Activated naive CD4-positive, alpha-beta T cell treated with anti-CD3 and anti-CD28 coated beads, Interleukin-2, amount 50 U/mL, for 16 hours (primary cell): ENCODE data around the gene HSP90AB1.

Experiments used
- DNase-seq: peaks from one replicate; pipeline ENCODE4 v3.0.0-alpha.2; 2020

The HSP90AB1 gene

DNA sequence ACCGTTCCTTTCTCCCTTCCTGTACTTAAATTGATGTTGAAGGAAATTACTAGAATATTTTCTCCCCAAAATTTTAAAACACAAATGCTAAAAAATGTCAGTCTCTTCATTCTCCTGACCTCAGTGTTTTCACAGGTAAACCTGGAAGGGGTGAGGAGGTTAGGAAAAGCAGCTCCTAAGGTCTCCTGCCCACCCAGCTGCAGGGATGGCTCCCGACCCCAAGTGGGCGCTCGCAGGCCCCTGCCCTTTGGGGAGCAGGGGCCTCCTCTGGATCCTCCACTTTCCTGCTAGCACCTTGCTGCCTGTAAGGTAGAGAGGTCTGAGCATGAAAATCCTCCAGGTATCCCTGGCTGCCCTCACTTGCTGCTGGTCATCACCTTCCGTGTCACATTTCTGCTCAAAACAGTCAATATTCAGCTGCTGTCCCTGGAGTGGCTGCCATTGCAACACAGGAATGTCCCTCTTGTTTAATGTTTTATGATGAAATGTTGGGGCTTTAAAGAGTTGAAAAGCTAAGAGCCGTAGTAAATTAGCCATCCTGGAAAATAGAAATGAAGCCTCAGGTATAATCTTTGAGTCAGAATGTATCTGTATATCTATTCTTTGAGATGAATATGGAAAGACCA is 10.9 kb upstream of the HSP90AB1 start:
- no peak for DNase-seq

DNA sequence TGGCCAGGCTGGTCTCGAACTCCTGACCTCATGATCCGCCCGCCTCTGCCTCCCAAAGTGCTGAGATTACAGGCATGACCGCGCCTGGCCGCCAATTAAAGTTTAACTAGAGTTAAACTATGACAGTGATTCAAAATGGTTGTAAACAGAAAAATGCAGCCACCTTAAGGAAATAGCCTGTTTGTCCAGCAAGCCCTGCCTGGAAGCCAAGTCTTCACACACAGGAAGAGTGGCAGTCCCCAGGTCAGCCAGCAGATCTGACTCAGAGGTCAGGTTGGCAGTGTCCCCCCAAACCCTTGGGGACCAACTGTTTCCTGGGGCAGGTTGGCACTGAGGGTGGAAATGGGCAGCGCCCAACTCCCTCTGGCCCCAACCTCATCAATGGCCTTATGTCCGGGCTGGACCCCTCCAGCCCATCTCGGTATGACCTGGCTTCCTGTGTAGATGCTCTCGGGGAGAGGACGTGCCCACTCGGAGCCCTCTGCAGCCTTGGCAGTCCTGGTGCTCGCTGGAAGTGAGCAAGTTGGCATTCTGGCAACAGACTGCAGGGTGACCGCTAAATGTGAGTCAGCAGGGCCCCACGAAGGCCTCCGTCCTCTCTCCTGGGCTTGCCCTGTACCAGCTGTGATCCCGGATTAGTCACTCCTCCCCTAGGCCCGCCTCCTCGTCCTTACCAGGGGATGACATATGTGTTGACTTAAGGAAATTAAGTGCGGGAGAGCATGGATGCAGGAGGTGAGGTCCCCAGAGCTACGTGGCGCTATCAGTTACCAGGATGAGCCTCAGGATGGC is 9.7 kb upstream of the HSP90AB1 start:
- DNase-seq = peak; percentile 51

DNA sequence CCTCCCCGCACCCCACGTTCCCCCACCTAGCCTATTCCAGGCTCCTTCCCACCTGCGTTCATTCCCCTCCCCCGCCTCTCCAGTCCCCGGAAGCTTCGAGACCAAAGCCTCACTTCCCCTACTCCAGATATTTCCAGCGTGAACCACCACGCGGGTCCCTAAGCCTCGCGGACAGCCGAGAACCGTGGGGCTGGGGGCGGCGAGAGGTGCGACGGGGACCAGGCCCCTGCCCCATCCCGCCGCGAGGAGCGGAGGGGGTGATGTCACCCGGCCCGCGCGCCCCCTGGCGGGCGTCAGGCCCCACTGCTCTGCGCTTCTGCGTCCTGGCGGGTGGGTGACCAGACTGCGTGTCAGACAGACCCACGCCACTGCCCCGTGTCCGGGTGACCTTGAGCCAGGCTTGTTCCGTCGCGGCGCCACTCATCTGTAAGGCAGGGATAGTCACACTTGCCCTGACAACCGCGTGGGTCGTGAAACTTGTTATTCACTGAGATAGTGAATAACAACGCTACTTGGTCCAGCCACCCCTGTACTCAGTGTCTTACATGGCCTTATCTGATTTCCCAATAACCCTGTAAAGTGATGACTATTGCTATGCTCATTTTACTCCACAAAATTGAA is 9.0 kb upstream of the HSP90AB1 start:
- DNase-seq = peak; percentile 80

- DNase-seq = no peak
Observed at GRCh38 chr6:44238687-44239350, 8.1 kb upstream of the HSP90AB1 start.

DNA sequence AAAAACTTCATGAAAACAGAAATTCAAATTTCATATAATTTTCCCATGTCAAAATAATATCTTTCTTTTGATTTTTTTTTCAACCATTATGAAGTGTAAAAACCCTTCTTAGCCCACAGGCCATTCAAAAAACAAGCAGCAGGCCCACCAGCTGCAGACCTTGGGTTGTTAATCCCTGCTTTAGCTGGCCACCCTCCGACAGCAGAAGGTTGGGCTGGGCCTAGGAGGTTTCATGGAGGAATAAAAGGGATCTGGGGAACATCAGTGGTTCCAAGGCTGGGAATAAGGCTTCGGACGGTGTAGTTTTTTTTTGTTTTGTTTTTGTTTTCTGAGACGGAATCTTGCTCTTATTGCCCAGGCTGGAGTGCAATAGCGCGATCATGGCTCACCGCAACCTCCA is 3.6 kb upstream of the HSP90AB1 start:
- no peak for DNase-seq

DNA sequence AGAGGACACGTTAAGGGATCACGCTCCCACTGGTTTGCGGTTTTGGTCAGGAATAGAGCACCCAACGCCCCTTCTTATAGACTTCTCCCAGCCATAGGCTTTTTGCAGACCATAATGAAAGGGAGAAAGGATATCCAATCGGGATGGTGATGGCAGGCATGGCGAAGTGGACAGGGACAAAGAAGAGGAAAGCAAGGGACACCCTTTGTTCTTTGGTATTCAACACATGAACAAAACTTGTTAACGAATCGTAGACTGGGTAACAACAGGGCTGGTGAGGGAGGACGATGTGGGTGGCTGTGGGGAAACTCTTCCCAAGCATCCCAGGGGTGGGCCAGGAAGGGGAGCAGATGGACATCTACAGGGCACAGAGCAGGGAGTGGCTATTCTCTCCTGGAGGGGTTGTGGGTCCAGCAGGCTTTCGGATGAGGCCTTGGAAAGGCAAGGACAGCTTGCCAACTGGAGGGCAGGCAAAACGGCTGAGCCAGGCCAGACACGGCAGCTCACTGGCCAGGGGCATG is 1.4 kb upstream of the HSP90AB1 start:
- no peak for DNase-seq

GRCh38 chr6:44245912-44246662 is 814 bp upstream of the HSP90AB1 start:
- DNase-seq = peak; percentile 89

DNA sequence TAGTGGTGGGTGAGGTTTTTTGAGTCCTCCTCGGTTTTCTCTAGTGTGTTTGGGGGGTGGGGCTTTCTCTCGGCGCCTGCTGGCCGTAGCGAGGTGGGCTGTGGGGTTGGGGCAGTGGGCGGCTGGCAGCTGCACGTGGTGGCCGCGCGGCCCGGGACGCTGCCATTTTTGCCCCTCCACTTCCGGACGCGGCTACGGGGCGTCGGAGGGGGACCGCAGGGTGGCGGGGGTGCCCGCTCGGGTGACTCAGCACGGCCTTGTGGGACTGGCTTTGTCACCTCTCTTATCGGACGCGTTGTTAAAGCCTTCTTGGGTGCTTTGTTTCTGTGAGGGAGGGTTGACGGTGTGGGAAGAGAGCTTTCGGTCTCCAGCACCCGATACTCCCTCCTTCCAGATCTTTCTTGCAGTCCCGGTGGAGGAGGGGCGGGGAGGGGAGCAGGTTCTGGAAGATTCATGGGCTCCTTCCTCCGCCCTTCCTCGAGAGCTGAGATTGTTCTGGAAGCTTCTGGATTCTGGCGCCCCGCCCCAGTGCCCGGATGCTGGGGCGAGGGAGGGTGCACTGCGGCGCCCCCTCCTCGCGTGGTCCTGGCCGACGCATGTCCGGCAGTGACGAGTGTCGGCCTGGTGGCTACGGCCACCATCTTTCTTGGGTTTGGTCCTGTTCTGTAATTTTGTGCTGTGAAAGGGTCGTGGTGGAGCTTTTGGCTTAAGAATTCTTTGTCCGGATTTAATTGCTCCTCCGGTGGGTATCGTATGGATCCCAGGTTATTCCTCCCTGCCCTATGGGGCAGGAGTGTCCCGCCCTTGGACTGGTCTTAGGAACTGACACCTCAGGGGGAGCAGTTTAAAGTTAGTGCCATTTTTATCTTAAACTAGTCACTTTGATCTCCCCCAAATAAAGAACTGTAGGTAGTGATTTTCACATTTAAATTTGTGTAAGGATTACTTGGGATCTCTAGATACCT is 719 bp downstream of the HSP90AB1 start:
- DNase-seq = peak; percentile 89

DNA sequence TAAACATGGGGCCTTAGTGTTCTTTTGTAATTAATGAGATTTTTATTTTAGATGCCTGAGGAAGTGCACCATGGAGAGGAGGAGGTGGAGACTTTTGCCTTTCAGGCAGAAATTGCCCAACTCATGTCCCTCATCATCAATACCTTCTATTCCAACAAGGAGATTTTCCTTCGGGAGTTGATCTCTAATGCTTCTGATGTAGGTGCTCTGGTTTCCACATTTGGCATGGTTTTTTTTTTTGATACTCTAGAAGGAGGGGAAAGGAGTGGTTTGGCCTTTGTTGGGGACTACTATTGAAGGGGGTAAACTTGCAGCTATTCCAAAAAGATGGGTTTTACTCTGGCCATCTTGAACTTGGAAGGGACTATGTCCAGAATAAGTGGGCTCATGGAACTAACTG is 1.7 kb downstream of the HSP90AB1 start:
- no peak for DNase-seq

DNA sequence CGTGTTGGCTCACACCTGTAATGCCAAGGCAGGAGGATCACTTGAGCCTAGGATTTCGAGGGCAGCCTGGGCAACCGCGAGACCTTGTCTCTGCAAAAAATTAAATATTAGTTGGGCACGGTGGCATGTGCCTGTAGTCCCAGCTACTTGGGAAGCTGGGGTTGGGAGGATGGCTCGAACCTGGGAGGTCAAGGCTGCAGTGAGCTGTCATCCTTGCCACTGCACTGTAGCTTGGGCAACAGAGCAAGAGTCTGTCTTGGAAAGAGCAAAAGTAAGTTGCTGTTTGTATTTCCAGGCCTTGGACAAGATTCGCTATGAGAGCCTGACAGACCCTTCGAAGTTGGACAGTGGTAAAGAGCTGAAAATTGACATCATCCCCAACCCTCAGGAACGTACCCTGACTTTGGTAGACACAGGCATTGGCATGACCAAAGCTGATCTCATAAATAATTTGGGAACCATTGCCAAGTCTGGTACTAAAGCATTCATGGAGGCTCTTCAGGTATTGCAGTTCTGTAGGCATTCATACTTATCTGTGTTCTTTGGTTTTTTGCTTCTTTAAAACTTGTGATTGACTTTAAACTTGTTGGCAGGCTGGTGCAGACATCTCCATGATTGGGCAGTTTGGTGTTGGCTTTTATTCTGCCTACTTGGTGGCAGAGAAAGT is 2.3 kb downstream of the HSP90AB1 start:
- DNase-seq = no peak

DNA sequence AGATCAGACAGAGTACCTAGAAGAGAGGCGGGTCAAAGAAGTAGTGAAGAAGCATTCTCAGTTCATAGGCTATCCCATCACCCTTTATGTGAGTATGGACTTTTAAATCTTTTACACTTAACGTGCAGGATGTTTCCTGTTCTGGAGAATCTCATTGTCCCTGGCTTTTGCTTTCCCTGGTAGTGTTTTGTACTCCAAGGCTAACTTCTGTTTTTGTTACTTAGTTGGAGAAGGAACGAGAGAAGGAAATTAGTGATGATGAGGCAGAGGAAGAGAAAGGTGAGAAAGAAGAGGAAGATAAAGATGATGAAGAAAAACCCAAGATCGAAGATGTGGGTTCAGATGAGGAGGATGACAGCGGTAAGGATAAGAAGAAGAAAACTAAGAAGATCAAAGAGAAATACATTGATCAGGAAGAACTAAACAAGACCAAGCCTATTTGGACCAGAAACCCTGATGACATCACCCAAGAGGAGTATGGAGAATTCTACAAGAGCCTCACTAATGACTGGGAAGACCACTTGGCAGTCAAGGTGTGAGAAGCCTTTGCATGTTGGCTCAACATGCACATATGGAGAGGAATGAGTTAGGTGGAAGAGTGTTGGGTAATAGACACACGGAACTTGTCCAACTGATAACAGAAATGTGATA is 3.3 kb downstream of the HSP90AB1 start:
- no peak for DNase-seq

DNA sequence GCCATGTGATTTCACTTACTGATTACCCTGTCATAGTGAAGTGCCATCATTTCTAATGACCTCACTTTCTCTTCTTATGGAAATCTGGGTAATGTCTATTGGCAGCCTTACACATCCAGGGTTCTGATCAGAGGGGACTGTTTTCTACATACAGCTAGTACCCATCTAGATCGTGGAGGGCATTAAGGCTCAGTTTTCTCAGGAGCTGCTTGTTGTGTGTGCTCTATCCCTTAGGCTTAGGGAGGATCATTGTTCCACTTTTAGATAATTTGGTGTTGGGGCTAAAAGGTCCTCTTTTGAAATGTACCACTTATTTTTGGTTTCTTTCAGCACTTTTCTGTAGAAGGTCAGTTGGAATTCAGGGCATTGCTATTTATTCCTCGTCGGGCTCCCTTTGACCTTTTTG is 3.8 kb downstream of the HSP90AB1 start:
- DNase-seq = no peak

DNA sequence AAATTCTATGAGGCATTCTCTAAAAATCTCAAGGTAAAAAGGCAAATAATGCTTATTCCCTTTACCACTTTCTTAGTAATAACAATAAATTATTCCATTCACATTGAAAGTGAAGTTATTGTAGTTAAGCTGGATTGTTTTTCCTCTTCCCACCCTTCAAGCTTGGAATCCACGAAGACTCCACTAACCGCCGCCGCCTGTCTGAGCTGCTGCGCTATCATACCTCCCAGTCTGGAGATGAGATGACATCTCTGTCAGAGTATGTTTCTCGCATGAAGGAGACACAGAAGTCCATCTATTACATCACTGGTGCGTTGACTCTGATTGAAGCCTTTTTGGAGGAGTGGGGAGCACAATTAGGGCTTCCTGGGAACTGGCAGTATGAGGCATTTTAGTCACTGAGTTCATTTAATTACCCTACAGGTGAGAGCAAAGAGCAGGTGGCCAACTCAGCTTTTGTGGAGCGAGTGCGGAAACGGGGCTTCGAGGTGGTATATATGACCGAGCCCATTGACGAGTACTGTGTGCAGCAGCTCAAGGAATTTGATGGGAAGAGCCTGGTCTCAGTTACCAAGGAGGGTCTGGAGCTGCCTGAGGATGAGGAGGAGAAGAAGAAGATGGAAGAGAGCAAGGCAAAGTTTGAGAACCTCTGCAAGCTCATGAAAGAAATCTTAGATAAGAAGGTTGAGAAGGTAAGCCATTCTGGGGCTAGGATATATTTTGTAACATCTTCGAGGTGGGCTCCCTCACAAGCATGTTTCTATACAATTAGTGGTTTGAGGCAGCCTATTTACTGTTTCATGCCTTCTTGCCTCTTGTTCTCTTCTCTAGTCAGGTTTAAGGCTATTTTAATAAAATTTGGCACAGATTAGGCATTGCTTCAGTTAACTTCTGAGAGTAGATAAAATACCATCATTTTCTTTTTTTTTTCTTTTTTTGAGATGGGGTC is 4.9 kb downstream of the HSP90AB1 start:
- DNase-seq = no peak

DNA sequence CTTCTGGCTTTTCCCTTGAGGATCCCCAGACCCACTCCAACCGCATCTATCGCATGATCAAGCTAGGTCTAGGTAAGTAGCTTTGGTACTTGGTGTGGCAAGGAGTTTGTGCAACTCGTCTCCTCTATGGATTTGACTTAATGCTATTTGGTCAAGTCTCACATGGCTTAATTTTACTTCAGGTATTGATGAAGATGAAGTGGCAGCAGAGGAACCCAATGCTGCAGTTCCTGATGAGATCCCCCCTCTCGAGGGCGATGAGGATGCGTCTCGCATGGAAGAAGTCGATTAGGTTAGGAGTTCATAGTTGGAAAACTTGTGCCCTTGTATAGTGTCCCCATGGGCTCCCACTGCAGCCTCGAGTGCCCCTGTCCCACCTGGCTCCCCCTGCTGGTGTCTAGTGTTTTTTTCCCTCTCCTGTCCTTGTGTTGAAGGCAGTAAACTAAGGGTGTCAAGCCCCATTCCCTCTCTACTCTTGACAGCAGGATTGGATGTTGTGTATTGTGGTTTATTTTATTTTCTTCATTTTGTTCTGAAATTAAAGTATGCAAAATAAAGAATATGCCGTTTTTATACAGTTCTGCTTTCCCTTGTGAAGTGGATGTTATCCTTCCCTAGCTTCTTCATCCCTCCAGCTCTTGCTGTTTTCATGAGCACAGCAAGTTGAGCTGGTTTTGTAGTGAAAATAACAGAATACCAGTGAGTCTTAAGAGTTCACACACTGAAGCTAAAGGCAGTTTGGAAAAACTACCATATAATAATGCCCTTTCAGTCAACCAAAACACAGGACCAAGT is 6.6 kb downstream of the HSP90AB1 start:
- DNase-seq = peak; percentile 64

DNA sequence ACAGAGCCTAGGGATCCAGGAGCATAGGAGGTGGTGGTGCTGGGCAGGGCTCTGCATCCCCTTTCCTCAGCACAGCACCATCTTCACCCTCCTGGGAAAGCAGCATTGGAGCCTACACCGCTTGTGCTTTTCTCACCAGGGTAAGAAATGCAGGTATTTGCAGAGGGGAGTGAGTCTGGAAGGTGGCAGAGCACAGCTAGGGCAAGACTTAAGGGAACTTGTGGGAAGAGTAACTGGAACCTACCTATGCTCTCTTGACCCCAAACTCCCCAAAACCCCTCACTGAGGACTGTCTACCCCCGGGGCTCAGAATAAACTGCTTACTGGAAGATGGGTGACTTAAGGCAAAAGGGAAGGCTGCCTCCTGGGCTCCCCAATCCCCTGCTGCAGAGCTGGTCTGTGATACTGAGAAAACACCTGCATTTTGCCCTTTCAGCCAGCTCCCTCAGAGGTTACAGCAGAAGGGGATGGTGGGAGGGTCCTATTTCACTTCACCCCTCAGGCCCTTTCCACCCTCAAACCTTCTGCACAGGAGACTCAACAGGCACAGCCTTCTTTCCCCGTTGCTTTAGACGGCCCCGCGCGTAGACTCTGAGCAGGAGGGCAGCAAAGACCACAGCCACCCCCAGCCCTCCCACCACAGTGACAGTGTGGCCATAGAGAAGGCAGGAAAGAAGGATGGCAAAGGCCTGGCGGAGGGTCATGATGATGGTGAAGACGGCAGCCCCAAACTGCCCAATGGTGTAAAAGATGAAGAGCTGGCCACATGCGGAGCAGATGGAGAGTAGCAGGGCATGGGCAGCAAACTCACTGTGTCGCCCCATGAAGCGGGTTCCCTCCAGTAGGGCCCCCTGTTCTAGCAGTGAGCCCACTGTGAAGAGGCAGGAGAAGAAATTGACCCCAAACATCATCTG is 7.5 kb downstream of the HSP90AB1 start:
- DNase-seq = peak; percentile 47

DNA sequence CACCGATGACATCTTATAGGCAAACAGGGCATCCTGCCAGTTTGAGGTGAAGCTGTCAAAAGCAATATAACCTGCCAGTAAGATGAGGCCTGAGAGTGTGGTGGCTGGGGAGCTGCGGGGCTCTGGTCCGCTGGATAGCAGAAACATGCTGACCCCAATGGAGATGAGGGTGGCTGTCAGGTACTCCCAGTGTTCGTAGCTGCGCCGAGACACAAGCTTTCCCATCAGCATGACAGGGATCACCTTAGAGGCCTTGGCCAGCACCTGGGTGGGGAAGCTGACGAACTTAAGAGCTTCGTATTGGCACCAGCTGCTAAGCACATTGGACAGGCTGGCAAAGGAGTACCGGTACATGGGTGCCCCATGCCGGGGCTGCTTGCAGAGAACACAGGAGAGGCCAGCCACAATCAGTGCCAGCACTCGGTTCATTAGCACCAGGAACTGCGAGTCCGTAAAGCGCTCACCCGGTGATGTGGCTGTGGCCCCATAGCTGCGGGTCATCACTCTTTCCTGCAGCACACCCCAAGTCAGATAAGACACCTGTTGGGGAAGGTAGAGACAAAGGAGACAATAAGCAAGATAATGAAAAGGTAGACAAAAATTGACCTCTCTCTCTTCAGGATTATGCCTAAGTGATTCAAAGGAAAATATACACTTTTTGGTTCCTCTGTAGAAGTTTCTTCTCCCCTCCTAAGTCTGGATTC is 8.4 kb downstream of the HSP90AB1 start:
- DNase-seq = peak; percentile 50
